Measurements from ENCODE around the gene SMDT1. TPM values are rescaled to one million over a fixed set of nuclear protein-coding genes. Genes with fewer than 3 reads are reported as not detected.

SMDT1 gene
- total and polyA plus RNA-seq, 9 of the 15 experiments (the other 6 are each of a cell fraction or from before 2014, with no cell fraction given), result 7.9 to 65.2 (median 14.3) TPM

DNA sequence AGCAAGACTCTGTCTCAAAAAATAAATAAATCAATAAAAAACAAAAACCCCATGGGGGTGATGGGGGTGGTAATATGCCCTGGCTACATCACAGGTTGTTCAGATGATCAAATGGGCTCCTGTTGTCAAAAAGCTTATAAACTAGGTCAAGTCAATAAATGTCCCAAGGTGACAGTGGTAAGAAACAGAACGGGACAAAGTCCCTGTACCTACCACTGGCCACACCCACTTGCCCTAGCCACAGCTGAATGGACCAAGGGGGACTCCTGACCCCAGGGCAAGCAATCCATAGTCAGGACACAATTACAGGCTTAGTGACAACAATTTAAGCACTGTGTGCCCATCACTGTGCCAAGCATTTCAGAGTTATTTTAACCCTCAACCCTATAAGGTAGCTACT is 14.9 kb upstream of the SMDT1 start (continued):
- TF ChIP-seq CBX3 (IDR thresholded peaks at IDR 0.05; ENCODE audit: borderline replicate concordance in 1 of 2, low read length in 2 of 2) (no peak), ZNF586 (CRISPR knock-in tag; conservative IDR thresholded peaks at IDR 0.05) (no peak)
- TF ChIP-seq, protein P1, sequence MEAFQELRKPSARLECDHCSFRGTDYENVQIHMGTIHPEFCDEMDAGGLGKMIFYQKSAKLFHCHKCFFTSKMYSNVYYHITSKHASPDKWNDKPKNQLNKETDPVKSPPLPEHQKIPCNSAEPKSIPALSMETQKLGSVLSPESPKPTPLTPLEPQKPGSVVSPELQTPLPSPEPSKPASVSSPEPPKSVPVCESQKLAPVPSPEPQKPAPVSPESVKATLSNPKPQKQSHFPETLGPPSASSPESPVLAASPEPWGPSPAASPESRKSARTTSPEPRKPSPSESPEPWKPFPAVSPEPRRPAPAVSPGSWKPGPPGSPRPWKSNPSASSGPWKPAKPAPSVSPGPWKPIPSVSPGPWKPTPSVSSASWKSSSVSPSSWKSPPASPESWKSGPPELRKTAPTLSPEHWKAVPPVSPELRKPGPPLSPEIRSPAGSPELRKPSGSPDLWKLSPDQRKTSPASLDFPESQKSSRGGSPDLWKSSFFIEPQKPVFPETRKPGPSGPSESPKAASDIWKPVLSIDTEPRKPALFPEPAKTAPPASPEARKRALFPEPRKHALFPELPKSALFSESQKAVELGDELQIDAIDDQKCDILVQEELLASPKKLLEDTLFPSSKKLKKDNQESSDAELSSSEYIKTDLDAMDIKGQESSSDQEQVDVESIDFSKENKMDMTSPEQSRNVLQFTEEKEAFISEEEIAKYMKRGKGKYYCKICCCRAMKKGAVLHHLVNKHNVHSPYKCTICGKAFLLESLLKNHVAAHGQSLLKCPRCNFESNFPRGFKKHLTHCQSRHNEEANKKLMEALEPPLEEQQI (IDR thresholded peaks at IDR 0.05), result no peak

DNA sequence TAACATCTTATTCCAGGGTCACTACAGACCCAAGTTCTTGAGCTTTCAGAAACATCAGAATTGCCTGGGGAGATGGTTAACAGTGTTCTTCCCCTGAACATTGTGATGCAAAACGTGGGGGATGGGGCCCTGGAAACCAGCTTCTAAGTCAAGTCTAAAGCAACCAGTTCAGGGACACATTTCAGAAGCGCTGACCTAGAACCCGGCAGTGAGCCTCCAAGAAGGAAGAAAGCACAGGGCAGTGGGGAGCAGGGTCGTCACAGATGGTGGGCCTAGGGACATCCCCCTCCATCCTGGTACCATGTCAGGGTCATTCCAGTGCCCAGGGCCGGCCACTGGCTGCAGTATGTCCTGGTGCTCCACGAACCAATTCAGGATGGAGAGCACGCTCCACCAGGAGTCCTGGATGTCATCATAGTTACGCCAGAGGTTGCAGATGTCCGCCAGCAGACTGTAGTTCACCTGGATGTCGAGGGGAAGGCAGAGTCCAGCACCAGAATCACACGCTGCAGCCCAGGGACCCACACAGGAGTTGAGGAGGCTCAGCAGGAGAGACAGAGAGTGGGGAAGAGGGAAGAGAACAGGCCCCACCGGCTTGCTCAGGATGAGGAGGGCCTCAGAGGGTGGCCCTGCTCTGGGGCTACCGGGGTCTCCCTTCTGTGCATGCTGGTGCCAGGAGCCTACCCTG is 13.9 kb upstream of the SMDT1 start:
- Histone ChIP-seq H3K9ac (ENCODE audit: insufficient read depth in 1 of 2, low read depth in 2 of 2, low read length in 2 of 2) (no peak overlapping the region), H2AFZ (ENCODE audit: low read depth, low read length) (no peak overlapping the region), H3K79me2 (ENCODE audit: control insufficient read depth, insufficient read depth, low read length) (peaks cover 19% of the 10 kb centered on the region), H3K4me1 (replicated peaks in 1 of 2; ENCODE audit: control insufficient read depth in 2 of 2, insufficient read depth in 2 of 2, low read length in 2 of 2) (peaks cover 15 to 18% of the 10 kb centered on the region in 2 experiments; a peak in 4 of 5 replicates), H3K9me1 (ENCODE audit: control insufficient read depth, insufficient read depth, low read length) (peaks cover 2% of the 10 kb centered on the region), H3K27ac (ENCODE audit: extremely low read depth, low read depth, low read length) (no peak overlapping the region), H4K20me1 (replicated peaks; ENCODE audit: control insufficient read depth, insufficient read depth, low read length) (no peaks in the 10 kb centered on the region), H3K27me3 (ENCODE audit: control insufficient read depth in 2 of 2, insufficient read depth in 2 of 2, low read length in 2 of 2) (no peaks in the 10 kb centered on the region), H3K4me3 (no peak overlapping the region), H3K9me3 (replicated peaks; ENCODE audit: control insufficient read depth, insufficient read depth, low read depth, low read length) (no peaks in the 10 kb centered on the region; the same call in 1 of the 2 replicates), H3K36me3 (ENCODE audit: control insufficient read depth, insufficient read depth, low read length) (peaks cover 52% of the 10 kb centered on the region; the same call in 2 of the 3 replicates), H3K4me2 (ENCODE audit: insufficient read depth, low read length) (no peak overlapping the region)
- ATAC-seq, result no peak
- BruUV-seq (replicated peaks), result no TSS peak
- ChIA-PET POLR2A (interaction anchor here (0.6 kb wide), 1 partner anchor 178 kb away, joined by 3 read pairs; no protein-coding TSS in a partner anchor), CTCF (ENCODE audit: low intra/inter-chr PET ratio) (no interaction called here)
- WGBS (ENCODE audit: insufficient coverage, low coverage, missing lambda C conversion rate), result 83% methylated on average over 12 of the region's 13 CpGs
- FAIRE-seq, result no peak
- intact Hi-C loops (cut with micrococcal nuclease), result no loop called here
- in situ Hi-C loops (cut with MboI), result no loop called here
- no peak for TF ChIP-seq SIN3A (IDR thresholded peaks at IDR 0.05; ENCODE audit: borderline replicate concordance in 2 of 2, control insufficient read depth in 1 of 2, low read depth in 2 of 2, low read length in 2 of 2)
- no peak for TF ChIP-seq ZNF23 (CRISPR knock-in tag; IDR thresholded peaks at IDR 0.05)
- no peak for DNase-seq (ENCODE audit: extremely low read depth in 1 of 4, low spot score in 3 of 4)

Measured in K562 (cell line).